ENCODE measurements around the gene CDS1. TPM values are rescaled to one million over a fixed set of nuclear protein-coding genes. Genes with fewer than 3 reads are reported as not detected.

CDS1 gene
- 0.71 to 1.2 TPM (median 0.84 TPM) in 5 replicates for total RNA-seq (2022; extraction: Qiagen RNA extraction; ENCODE audit: low read depth)

GRCh38 chr4:84582988-84583875, at the start of gene CDS1:
Gene CDS1, plus strand, starts transcription at chr4:84583127. Its CDS starts 275 bp downstream, at chr4:84583402.

Other genes with a start within 250 kb of the CDS1 start
- gene NKX6-1, start 83.8 kb upstream of the CDS1 start, total RNA-seq (2022; extraction: Qiagen RNA extraction; ENCODE audit: low read depth) = 0.37 to 0.60 TPM (median 0.50 TPM) in 5 replicates